Glutamatergic neuron (in vitro differentiated cells): Measurements from ENCODE around the gene LRGUK. TPM values are rescaled to one million over a fixed set of nuclear protein-coding genes. Genes with fewer than 3 reads are reported as not detected.

Experiments used
- DNase-seq: peaks from one replicate; pipeline ENCODE4 v3.0.0; 2022
- H3K27ac Mint-ChIP-seq: one replicate; pipeline ENCODE4 v1.8.0; 2020; ENCODE audit warnings: mild to moderate bottlenecking, mixed read lengths, inconsistent platforms; ENCODE audit not compliant: unreplicated experiment
- H3K27me3 Mint-ChIP-seq: one replicate; pipeline ENCODE4 v1.8.0; 2020; ENCODE audit warnings: mild to moderate bottlenecking, moderate library complexity, mixed read lengths, inconsistent platforms; ENCODE audit not compliant: unreplicated experiment
- H3K36me3 Mint-ChIP-seq: one replicate; pipeline ENCODE4 v1.8.0; 2020; ENCODE audit warnings: mild to moderate bottlenecking, mixed read lengths, inconsistent platforms; ENCODE audit not compliant: unreplicated experiment
- H3K4me1 Mint-ChIP-seq: one replicate; pipeline ENCODE4 v1.8.0; 2020; ENCODE audit warnings: mild to moderate bottlenecking, low read depth, mixed read lengths, inconsistent platforms; ENCODE audit not compliant: unreplicated experiment
- H3K4me3 Mint-ChIP-seq: one replicate; pipeline ENCODE4 v1.8.0; 2020; ENCODE audit warnings: mild to moderate bottlenecking, mixed read lengths, inconsistent platforms; ENCODE audit not compliant: unreplicated experiment
- H3K9me3 Mint-ChIP-seq: one replicate; pipeline ENCODE4 v1.8.0; 2020; ENCODE audit warnings: mild to moderate bottlenecking, moderate library complexity, mixed read lengths, inconsistent platforms; ENCODE audit not compliant: unreplicated experiment
- CTCF ChIP-seq: fragments of 200-600 bp; sonication (generic); IDR thresholded peaks from one replicate; pipeline ENCODE4 v1.5.0; 2021; ENCODE audit not compliant: partially characterized antibody, unreplicated experiment
- total RNA-seq: library from RNA; stranded (reverse); fragmentation: NEBNext Ultra II Directional; extraction: Animal tissue kit (Norgen Biotek cat#: 25700); gene quantifications from one replicate; pipeline ENCODE4 v1.2.1, GENCODE V29; 2021; ENCODE audit not compliant: unreplicated experiment

The LRGUK gene
- total RNA-seq, 1 donor from 2014 or later: 0.81 TPM

DNA sequence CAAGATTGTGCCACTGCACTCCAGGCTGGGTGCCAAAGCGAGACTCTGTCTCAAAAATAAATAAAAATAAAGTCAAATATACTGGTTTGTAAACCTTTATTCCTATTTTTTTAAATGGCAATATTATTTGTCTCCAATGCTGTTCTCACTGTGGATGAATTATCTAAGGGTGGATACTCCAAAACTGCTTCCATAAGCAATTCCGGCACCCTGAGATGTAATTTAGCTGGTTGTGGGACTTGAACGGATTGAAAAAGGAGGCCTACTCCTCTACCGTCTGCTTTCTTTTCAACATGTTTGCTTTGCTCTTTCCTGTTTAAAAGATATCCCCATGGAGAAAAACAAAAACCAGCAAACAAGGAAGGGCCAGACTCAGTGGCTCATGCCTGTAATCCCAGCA, 135.2 kb downstream of the LRGUK start:
- H3K36me3 Mint-ChIP-seq: peaks cover 9% of the 10 kb centered on the region
- H3K27me3 Mint-ChIP-seq: no peaks in the 10 kb centered on the region
- H3K4me1 Mint-ChIP-seq: no peaks in the 10 kb centered on the region
- H3K4me3 Mint-ChIP-seq: no peak overlapping the region
- no peak for DNase-seq
- no peak overlapping the region for H3K27ac Mint-ChIP-seq
- H3K9me3 Mint-ChIP-seq: no peaks in the 10 kb centered on the region
- no peak for TF ChIP-seq CTCF

DNA sequence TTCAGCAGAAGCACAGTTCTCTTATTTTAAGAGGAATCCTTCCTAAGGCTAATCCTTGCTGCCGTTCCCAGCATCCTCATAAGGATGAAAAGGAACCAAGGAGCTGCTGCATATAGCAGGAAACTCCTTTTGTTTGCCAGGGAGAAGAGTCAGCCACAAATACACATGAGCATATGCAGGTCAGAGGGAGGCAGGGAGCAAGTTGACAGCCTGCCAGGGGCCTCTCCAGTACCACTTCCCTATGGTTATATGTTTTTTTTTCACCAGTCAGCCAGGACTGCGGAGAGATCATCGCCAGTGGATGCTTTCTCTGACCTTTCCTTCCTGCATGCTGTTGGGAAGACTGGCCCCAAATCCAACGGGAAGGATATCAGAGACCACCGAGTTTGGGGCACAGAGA, 149.8 kb downstream of the LRGUK start:
- no peak for TF ChIP-seq CTCF
- Mint-ChIP-seq H3K4me1 (no peaks in the 10 kb centered on the region), H3K27ac (no peak overlapping the region), H3K36me3 (no peaks in the 10 kb centered on the region), H3K9me3 (no peaks in the 10 kb centered on the region), H3K4me3 (no peak overlapping the region), H3K27me3 (no peaks in the 10 kb centered on the region)
- DNase-seq: no peak

- no peaks in the 10 kb centered on the region for H3K4me1 Mint-ChIP-seq
Measured at GRCh38 chr7:134278502-134279153, 151.5 kb downstream of the LRGUK start.

GRCh38 chr7:134279336-134279735, 152.2 kb downstream of the LRGUK start:
- TF ChIP-seq CTCF: no peak
- no peaks in the 10 kb centered on the region for H3K9me3 Mint-ChIP-seq
- no peak overlapping the region for H3K27ac Mint-ChIP-seq
- DNase-seq: no peak
- H3K4me3 Mint-ChIP-seq: no peak overlapping the region
- H3K4me1 Mint-ChIP-seq: no peaks in the 10 kb centered on the region
- no peaks in the 10 kb centered on the region for H3K36me3 Mint-ChIP-seq
- peaks cover 5% of the 10 kb centered on the region for H3K27me3 Mint-ChIP-seq

More at GRCh38 chr7:134278502-134279153, 151.5 kb downstream of the LRGUK start:
- Mint-ChIP-seq H3K36me3 (no peaks in the 10 kb centered on the region), H3K4me3 (no peak overlapping the region), H3K27ac (no peak overlapping the region), H3K27me3 (peaks cover 1% of the 10 kb centered on the region), H3K9me3 (no peaks in the 10 kb centered on the region)
- no peak for TF ChIP-seq CTCF
- no peak for DNase-seq

DNA sequence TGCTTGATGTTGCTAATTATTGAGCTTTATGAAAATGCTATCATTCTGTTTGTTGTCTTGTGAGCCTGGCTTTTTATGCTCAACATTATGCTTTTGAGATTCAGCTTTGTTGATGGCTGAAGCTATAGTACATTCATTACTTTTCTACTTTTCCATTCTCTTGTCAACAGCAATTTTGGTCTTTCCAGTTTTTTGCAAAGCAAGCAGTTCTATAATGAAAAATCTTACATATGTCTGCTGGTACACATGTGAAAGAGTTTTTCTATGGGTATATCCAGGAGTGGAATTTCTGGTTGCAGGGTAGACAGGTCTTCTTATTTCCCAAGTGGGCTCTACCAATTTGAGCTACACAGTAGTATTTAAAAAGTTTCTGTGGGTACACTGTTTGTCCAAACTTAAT, 152.8 kb downstream of the LRGUK start:
- H3K9me3 Mint-ChIP-seq: no peaks in the 10 kb centered on the region
- peaks cover 6% of the 10 kb centered on the region for H3K27me3 Mint-ChIP-seq
- no peak overlapping the region for H3K4me3 Mint-ChIP-seq
- H3K27ac Mint-ChIP-seq: no peak overlapping the region
- no peaks in the 10 kb centered on the region for H3K36me3 Mint-ChIP-seq
- no peaks in the 10 kb centered on the region for H3K4me1 Mint-ChIP-seq
- no peak for TF ChIP-seq CTCF
- DNase-seq: no peak
